Gastroesophageal sphincter (tissue), 4 donors: ENCODE results near the gene METTL21C. TPM values are rescaled to one million over a fixed set of nuclear protein-coding genes. Genes with fewer than 3 reads are reported as not detected.

ENCODE experiments used
- ATAC-seq: fragments of 150-250 bp; one replicate; pipeline ENCODE4 v1.9.1; 2016; ENCODE audit warnings: mild to moderate bottlenecking, moderate library complexity
- H3K27ac ChIP-seq, 4 donors: fragments of 200-600 bp; sonication (generic) in 3 of 4; 1 replicate in 3 of 4; 2 replicates in 1 of 4; pipeline ENCODE4 v1.5.1; 2016 to 2019
- H3K27me3 ChIP-seq: fragments of 200-600 bp; sonication (generic); one replicate; pipeline ENCODE4 v1.5.1; 2019
- H3K36me3 ChIP-seq, 2 donors: fragments of 200-600 bp; sonication (generic); one replicate each; pipeline ENCODE4 v1.5.1; 2019; ENCODE audit warnings: control low read depth in 1 of 2
- H3K4me1 ChIP-seq, 3 donors: fragments of 200-600 bp; sonication (generic); 1 replicate in 2 of 3; 2 replicates in 1 of 3; pipeline ENCODE4 v1.5.1; 2016 to 2019; ENCODE audit warnings: control low read depth in 2 of 3
- H3K4me3 ChIP-seq, 2 donors: fragments of 200-600 bp; sonication (generic); one replicate each; pipeline ENCODE4 v1.5.1; 2019; ENCODE audit warnings: mild to moderate bottlenecking in 1 of 2, moderate library complexity in 1 of 2
- H3K9me3 ChIP-seq, 3 donors: fragments of 200-600 bp; sonication (generic); one replicate each; pipeline ENCODE4 v1.5.1; 2017 to 2019; ENCODE audit warnings: control low read depth in 2 of 3
- CTCF ChIP-seq, 4 experiments: fragments of 200-600 bp in 2 of 4; fragments of 450-650 bp in 2 of 4; sonication (generic) in 1 of 4; IDR thresholded peaks; one replicate each; pipeline ENCODE4 v1.5.1; 2017 to 2019; ENCODE audit warnings: antibody characterized with exemption in 4 of 4, mild to moderate bottlenecking in 2 of 4, moderate library complexity in 2 of 4
- EP300 ChIP-seq: sonication (generic); formaldehyde crosslinking; IDR thresholded peaks from one replicate; pipeline ENCODE4 v1.6.1; 2017; ENCODE audit warnings: antibody characterized with exemption, mild to moderate bottlenecking
- POLR2A ChIP-seq, 2 donors: fragments of 450-650 bp; IDR thresholded peaks; one replicate each; pipeline ENCODE4 v1.6.1; 2017; ENCODE audit warnings: antibody characterized with exemption in 2 of 2, mild to moderate bottlenecking in 2 of 2, moderate library complexity in 1 of 2
- POLR2AphosphoS5 ChIP-seq: sonication (generic); formaldehyde crosslinking; IDR thresholded peaks from one replicate; pipeline ENCODE4 v1.6.1; 2017; ENCODE audit warnings: antibody characterized with exemption
- WGBS, 2 donors: methylation state at CpG; one replicate each; pipeline ENCODE4 v1.1.5; 2018; ENCODE audit warnings: low coverage in 1 of 2; 5-methylcytosine and 5-hydroxymethylcytosine counted together
- total RNA-seq, 4 donors: library from RNA; depleted of rRNA; stranded (reverse); fragments of >200 nt; gene quantifications; one replicate each; pipeline ENCODE4 v1.1.0, GENCODE V29; 2016

The METTL21C gene
- total RNA-seq: under 1 TPM in 1 of 4 donors, not detected in 3; 0.62 TPM

- Histone ChIP-seq H3K4me3 (no peak within 1 kb of the TSS), H3K4me1 (no peaks in the 10 kb centered on the region), H3K27me3 (peaks cover 29% of the 10 kb centered on the region), H3K27ac (no peak within 1 kb of the TSS), H3K9me3 (no peaks in the 10 kb centered on the region), H3K36me3 (no peaks in the 10 kb centered on the region)
- no peak for ATAC-seq
- 60 to 83% methylated on average over 3 of the region's 6 CpGs for WGBS, 2 donors
- TF ChIP-seq POLR2AphosphoS5 (no peak), CTCF (IDR thresholded peaks at IDR 0.05) (no peak), POLR2A (IDR thresholded peaks at IDR 0.05) (no peak), EP300 (no peak)
These were observed at the start of gene METTL21C for GRCh38 chr13:102694937-102695336. Gene METTL21C (minus strand): TSS chr13:102695044. CDS start chr13:102694498, 546 bp downstream.

- Histone ChIP-seq H3K27ac (no peak overlapping the region), H3K9me3 (peaks cover 0 to 55% (median 0%) of the 10 kb centered on the region in 3 donors), H3K4me1 (no peaks in the 10 kb centered on the region), H3K4me3 (no peak overlapping the region), H3K27me3 (peaks cover 1% of the 10 kb centered on the region), H3K36me3 (no peaks in the 10 kb centered on the region)
- TF ChIP-seq CTCF (IDR thresholded peaks at IDR 0.05): no peak
- ATAC-seq: no peak
These were observed 47.7 kb upstream of the METTL21C start for GRCh38 chr13:102742506-102742905.

- Histone ChIP-seq H3K36me3 (no peaks in the 10 kb centered on the region), H3K27ac (no peak overlapping the region), H3K4me3 (no peak overlapping the region), H3K27me3 (no peaks in the 10 kb centered on the region), H3K4me1 (no peaks in the 10 kb centered on the region), H3K9me3 (peaks cover 0 to 51% (median 0%) of the 10 kb centered on the region in 3 donors)
- TF ChIP-seq CTCF (IDR thresholded peaks at IDR 0.05) (no peak), POLR2A (IDR thresholded peaks at IDR 0.05) (no peak), EP300 (no peak), POLR2AphosphoS5 (no peak)
- WGBS, 2 donors: 40 to 50% methylated on average over 1 of the region's 1 CpG
- no peak for ATAC-seq
These were observed 47.3 kb upstream of the METTL21C start for GRCh38 chr13:102742101-102742500.

- no peaks in the 10 kb centered on the region for H3K4me1 ChIP-seq
- peak; percentile 39 for ATAC-seq
- no peak overlapping the region for H3K27ac ChIP-seq
- no peaks in the 10 kb centered on the region for H3K9me3 ChIP-seq
- H3K4me3 ChIP-seq: no peak overlapping the region
- no peaks in the 10 kb centered on the region for H3K36me3 ChIP-seq
- H3K27me3 ChIP-seq: no peaks in the 10 kb centered on the region
- 37 to 46% methylated on average over 7 to 8 of the region's 8 CpGs for WGBS, 2 donors
- no peak for TF ChIP-seq CTCF (IDR thresholded peaks at IDR 0.05)
- no peak for TF ChIP-seq POLR2AphosphoS5
- TF ChIP-seq POLR2A (IDR thresholded peaks at IDR 0.05): no peak
- TF ChIP-seq EP300: no peak
These were observed 34.9 kb upstream of the METTL21C start for GRCh38 chr13:102729560-102730270.

GRCh38 chr13:102726430-102726829 lies 31.6 kb upstream of the METTL21C start:
- no peaks in the 10 kb centered on the region for H3K9me3 ChIP-seq
- WGBS, 2 donors: 62 to 81% methylated on average over 2 of the region's 2 CpGs
- no peak for ATAC-seq
- H3K4me3 ChIP-seq: no peak overlapping the region
- no peak for TF ChIP-seq POLR2A (IDR thresholded peaks at IDR 0.05)
- TF ChIP-seq EP300: no peak
- no peak for TF ChIP-seq CTCF (IDR thresholded peaks at IDR 0.05)
- TF ChIP-seq POLR2AphosphoS5: no peak
- no peak overlapping the region for H3K27ac ChIP-seq
- no peaks in the 10 kb centered on the region for H3K27me3 ChIP-seq
- no peaks in the 10 kb centered on the region for H3K4me1 ChIP-seq
- H3K36me3 ChIP-seq: no peaks in the 10 kb centered on the region
